Liver (tissue), 3 donors: Measurements from ENCODE around the gene STIM2.

Source experiments
- ATF3 ChIP-seq: IDR thresholded peaks from 2 replicates; pipeline ENCODE4 v1.6.1; 2016; ENCODE audit warnings: antibody characterized with exemption
- CTCF ChIP-seq: fragments of 150-350 bp; IDR thresholded peaks from 2 replicates; pipeline ENCODE4 v1.5.1; 2017; ENCODE audit warnings: improper control_type of control experiment, low read depth, low read length; ENCODE audit not compliant: missing input control
- EGR1 ChIP-seq, 2 donors: IDR thresholded peaks; 2 replicates each; pipeline ENCODE4 v1.6.1; 2016 to 2018; ENCODE audit warnings: antibody characterized with exemption in 2 of 2, low read depth in 2 of 2
- GABPA ChIP-seq, 2 donors: IDR thresholded peaks in 1 of 2; conservative IDR thresholded peaks in 1 of 2; 2 replicates each; pipeline ENCODE4 v1.6.1; 2016; ENCODE audit warnings: antibody characterized with exemption in 2 of 2, mild to moderate bottlenecking in 1 of 2, moderate library complexity in 1 of 2
- HNF4G ChIP-seq: IDR thresholded peaks from 2 replicates; pipeline ENCODE4 v1.6.1; 2016; ENCODE audit warnings: antibody characterized with exemption
- JUND ChIP-seq, 2 donors: IDR thresholded peaks; 2 replicates each; pipeline ENCODE4 v1.6.1; 2016; ENCODE audit warnings: antibody characterized with exemption in 2 of 2
- NR2F2 ChIP-seq: IDR thresholded peaks from 2 replicates; pipeline ENCODE4 v1.6.1; 2016; ENCODE audit warnings: antibody characterized with exemption
- RAD21 ChIP-seq, 2 donors: IDR thresholded peaks; 2 replicates each; pipeline ENCODE4 v1.6.1; 2016; ENCODE audit warnings: antibody characterized with exemption in 2 of 2, mild to moderate bottlenecking in 2 of 2
- REST ChIP-seq: IDR thresholded peaks from 2 replicates; pipeline ENCODE4 v1.6.1; 2016; ENCODE audit warnings: antibody characterized with exemption, mild to moderate bottlenecking
- RXRA ChIP-seq, 2 donors: IDR thresholded peaks; 2 replicates each; pipeline ENCODE4 v1.6.1; 2017 to 2018; ENCODE audit warnings: antibody characterized with exemption in 2 of 2, mild to moderate bottlenecking in 1 of 2
- SP1 ChIP-seq: IDR thresholded peaks from 2 replicates; pipeline ENCODE4 v1.6.1; 2018; ENCODE audit warnings: antibody characterized with exemption, mild to moderate bottlenecking
- TAF1 ChIP-seq: conservative IDR thresholded peaks from 2 replicates; pipeline ENCODE4 v1.6.1; 2016; ENCODE audit warnings: antibody characterized with exemption, mild to moderate bottlenecking
- YY1 ChIP-seq: IDR thresholded peaks from 2 replicates; pipeline ENCODE4 v1.6.1; 2016; ENCODE audit warnings: antibody characterized with exemption, mild to moderate bottlenecking
- TF ChIP-seq, protein P1 (sequence below): IDR thresholded peaks from 2 replicates; pipeline ENCODE4 v1.6.1; 2016; ENCODE audit warnings: antibody characterized with exemption
- donor health status: healthy.
- donor health status: healthy.

DNA sequence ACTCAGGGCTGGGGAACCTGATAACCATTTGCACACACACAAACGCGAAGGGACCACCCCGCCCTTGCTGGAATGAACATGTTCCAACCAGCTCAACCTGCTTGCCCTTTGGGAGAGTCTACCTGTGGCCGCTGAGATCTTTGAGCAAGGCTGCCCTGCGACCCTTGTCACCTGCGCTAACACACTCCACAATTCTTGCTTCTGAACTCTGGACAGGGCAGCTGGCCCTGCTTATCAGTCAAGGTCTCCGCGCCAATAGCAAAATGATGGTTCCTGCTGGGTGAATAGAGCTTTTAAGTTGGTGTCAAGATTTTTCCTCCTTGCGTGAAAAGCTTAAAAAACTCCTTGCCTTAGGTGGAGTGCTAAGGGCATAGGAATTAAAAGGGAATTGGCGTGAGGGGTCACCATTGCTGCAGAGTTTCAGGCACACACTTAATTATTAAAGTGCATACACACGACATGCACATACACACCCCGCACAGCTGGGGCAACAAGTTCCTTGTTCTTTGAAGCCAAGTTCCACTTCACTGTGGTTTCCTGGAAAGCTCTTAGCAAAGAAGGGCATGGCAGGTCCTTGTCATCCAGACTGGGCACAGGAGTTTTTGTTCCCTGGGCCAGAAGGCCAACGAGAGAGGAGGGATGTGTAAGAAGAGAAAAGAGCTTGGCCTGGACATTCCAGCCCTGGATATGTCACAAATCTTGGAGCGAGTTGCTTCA lies 207.7 kb downstream of the STIM2 start:
- TF ChIP-seq CTCF (no peak), REST (no peak), SP1 (no peak), JUND (IDR thresholded peaks at IDR 0.05) (no peak), EGR1 (IDR thresholded peaks at IDR 0.05; ENCODE audit: low read depth in 2 of 2) (no peak), NR2F2 (no peak), RAD21 (IDR thresholded peaks at IDR 0.05) (no peak), ATF3 (no peak), TAF1 (no peak), GABPA (IDR thresholded peaks at IDR 0.05 in 1 of 2, conservative IDR thresholded peaks at IDR 0.05 in 1 of 2) (no peak), YY1 (no peak), RXRA (IDR thresholded peaks at IDR 0.05) (no peak), HNF4G (no peak)
- TF ChIP-seq, protein P1, sequence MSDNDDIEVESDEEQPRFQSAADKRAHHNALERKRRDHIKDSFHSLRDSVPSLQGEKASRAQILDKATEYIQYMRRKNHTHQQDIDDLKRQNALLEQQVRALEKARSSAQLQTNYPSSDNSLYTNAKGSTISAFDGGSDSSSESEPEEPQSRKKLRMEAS = no peak
